SK-N-SH treated with all-trans-retinoic acid at 6 μM for 48 hours (cell line): Measurements from ENCODE around the gene AACS.

Source experiments
- ATAC-seq: fragments of 200-7000 bp; cut with Tn5 transposase; 3 replicates; pipeline ENCODE4 v1.9.1; 2020; ENCODE audit warnings: mild to moderate bottlenecking, moderate library complexity
- ARNTL ChIP-seq: fragments of 450-650 bp; formaldehyde crosslinking; IDR thresholded peaks from 2 replicates; pipeline ENCODE4 v1.5.0; 2020; ENCODE audit warnings: low read depth, mild to moderate bottlenecking, moderate library complexity, borderline replicate concordance
- BACH2 ChIP-seq: fragments of 250-450 bp; sonication (Bioruptor Pico); IDR thresholded peaks from 2 replicates; pipeline ENCODE4 v1.9.0; 2021; ENCODE audit warnings: mild to moderate bottlenecking, borderline replicate concordance
- CSDC2 ChIP-seq: fragments of 250-450 bp; sonication (Bioruptor Pico); IDR thresholded peaks from 2 replicates; pipeline ENCODE4 v1.5.0; 2020; ENCODE audit warnings: mild to moderate bottlenecking, moderate library complexity
- ESRRG ChIP-seq: fragments of 250-450 bp; sonication (Bioruptor Pico); IDR thresholded peaks from 2 replicates; pipeline ENCODE4 v1.6.1; 2021; ENCODE audit warnings: mild to moderate bottlenecking
- GLIS3 ChIP-seq: fragments of 250-450 bp; sonication (Bioruptor Pico); IDR thresholded peaks from 2 replicates; pipeline ENCODE4 v1.5.0; 2020; ENCODE audit warnings: mild to moderate bottlenecking, moderate library complexity
- ISL1 ChIP-seq: fragments of 250-450 bp; sonication (Bioruptor Pico); IDR thresholded peaks from 2 replicates; pipeline ENCODE4 v2.1.2; 2022; ENCODE audit warnings: mild to moderate bottlenecking, moderate library complexity
- OSR1 ChIP-seq: fragments of 250-450 bp; sonication (Bioruptor Pico); IDR thresholded peaks from 2 replicates; pipeline ENCODE4 v1.8.0; 2022; ENCODE audit warnings: moderate library complexity, mild to moderate bottlenecking, inconsistent platforms
- PATZ1 ChIP-seq: fragments of 250-450 bp; sonication (Bioruptor Pico); IDR thresholded peaks from 2 replicates; pipeline ENCODE4 v1.8.0; 2020; ENCODE audit warnings: mild to moderate bottlenecking, moderate library complexity, borderline replicate concordance
- POU6F1 ChIP-seq: fragments of 250-450 bp; sonication (Bioruptor Pico); IDR thresholded peaks from 2 replicates; pipeline ENCODE4 v1.8.0; 2021; ENCODE audit warnings: low read depth, mild to moderate bottlenecking, moderate library complexity, borderline replicate concordance
- SNAI2 ChIP-seq: fragments of 250-450 bp; sonication (Bioruptor Pico); IDR thresholded peaks from 2 replicates; pipeline ENCODE4 v1.5.0; 2020; ENCODE audit warnings: mild to moderate bottlenecking, moderate library complexity
- TOX ChIP-seq: fragments of 250-450 bp; sonication (Bioruptor Pico); IDR thresholded peaks from 2 replicates; pipeline ENCODE4 v1.8.0; 2021; ENCODE audit warnings: mild to moderate bottlenecking, moderate library complexity, borderline replicate concordance
- ZC3H10 ChIP-seq: fragments of 250-450 bp; sonication (Bioruptor Pico); IDR thresholded peaks from 2 replicates; pipeline ENCODE4 v1.5.1; 2021; ENCODE audit warnings: mild to moderate bottlenecking, moderate library complexity
- ZFP30 ChIP-seq: fragments of 450-650 bp; formaldehyde crosslinking; IDR thresholded peaks from 2 replicates; pipeline ENCODE4 v1.5.0; 2022; ENCODE audit warnings: mild to moderate bottlenecking, moderate library complexity
- ZNF565 ChIP-seq: fragments of 450-650 bp; formaldehyde crosslinking; conservative IDR thresholded peaks from 2 replicates; pipeline ENCODE4 v1.5.0; 2020; ENCODE audit warnings: low read depth, mild to moderate bottlenecking, moderate library complexity
- ZNF70 ChIP-seq: fragments of 450-650 bp; formaldehyde crosslinking; IDR thresholded peaks from 2 replicates; pipeline ENCODE4 v1.5.0; 2020; ENCODE audit warnings: mild to moderate bottlenecking, moderate library complexity
- ZNF8 ChIP-seq: fragments of 450-650 bp; formaldehyde crosslinking; IDR thresholded peaks from 2 replicates; pipeline ENCODE4 v1.5.0; 2020; ENCODE audit warnings: mild to moderate bottlenecking, moderate library complexity
- TF ChIP-seq, protein P1 (sequence below): fragments of 250-450 bp; sonication (Bioruptor Pico); IDR thresholded peaks from 2 replicates; pipeline ENCODE4 v1.5.0; 2020; ENCODE audit warnings: mild to moderate bottlenecking, moderate library complexity
- TF ChIP-seq, protein P2 (sequence below): fragments of 250-450 bp; sonication (Bioruptor Pico); IDR thresholded peaks from 2 replicates; pipeline ENCODE4 v1.5.1; 2021; ENCODE audit warnings: mild to moderate bottlenecking, moderate library complexity
- TF ChIP-seq, protein P3 (sequence below): fragments of 250-450 bp; sonication (Bioruptor Pico); IDR thresholded peaks from 2 replicates; pipeline ENCODE4 v1.5.1; 2020; ENCODE audit warnings: low read depth, mild to moderate bottlenecking, moderate library complexity

AACS gene

GRCh38 chr12:125191361-125192087 lies 126.3 kb downstream of the AACS start:
- no peak for TF ChIP-seq SNAI2 (CRISPR knock-in tag)
- TF ChIP-seq OSR1 (CRISPR knock-in tag): no peak
- TF ChIP-seq ZFP30 (CRISPR knock-in tag): no peak
- no peak for ATAC-seq

GRCh38 chr12:125192690-125193221 lies 127.5 kb downstream of the AACS start:
- ATAC-seq: no peak
- TF ChIP-seq, protein P1, sequence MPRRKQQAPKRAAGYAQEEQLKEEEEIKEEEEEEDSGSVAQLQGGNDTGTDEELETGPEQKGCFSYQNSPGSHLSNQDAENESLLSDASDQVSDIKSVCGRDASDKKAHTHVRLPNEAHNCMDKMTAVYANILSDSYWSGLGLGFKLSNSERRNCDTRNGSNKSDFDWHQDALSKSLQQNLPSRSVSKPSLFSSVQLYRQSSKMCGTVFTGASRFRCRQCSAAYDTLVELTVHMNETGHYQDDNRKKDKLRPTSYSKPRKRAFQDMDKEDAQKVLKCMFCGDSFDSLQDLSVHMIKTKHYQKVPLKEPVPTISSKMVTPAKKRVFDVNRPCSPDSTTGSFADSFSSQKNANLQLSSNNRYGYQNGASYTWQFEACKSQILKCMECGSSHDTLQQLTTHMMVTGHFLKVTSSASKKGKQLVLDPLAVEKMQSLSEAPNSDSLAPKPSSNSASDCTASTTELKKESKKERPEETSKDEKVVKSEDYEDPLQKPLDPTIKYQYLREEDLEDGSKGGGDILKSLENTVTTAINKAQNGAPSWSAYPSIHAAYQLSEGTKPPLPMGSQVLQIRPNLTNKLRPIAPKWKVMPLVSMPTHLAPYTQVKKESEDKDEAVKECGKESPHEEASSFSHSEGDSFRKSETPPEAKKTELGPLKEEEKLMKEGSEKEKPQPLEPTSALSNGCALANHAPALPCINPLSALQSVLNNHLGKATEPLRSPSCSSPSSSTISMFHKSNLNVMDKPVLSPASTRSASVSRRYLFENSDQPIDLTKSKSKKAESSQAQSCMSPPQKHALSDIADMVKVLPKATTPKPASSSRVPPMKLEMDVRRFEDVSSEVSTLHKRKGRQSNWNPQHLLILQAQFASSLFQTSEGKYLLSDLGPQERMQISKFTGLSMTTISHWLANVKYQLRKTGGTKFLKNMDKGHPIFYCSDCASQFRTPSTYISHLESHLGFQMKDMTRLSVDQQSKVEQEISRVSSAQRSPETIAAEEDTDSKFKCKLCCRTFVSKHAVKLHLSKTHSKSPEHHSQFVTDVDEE: no peak
- TF ChIP-seq, protein P2, sequence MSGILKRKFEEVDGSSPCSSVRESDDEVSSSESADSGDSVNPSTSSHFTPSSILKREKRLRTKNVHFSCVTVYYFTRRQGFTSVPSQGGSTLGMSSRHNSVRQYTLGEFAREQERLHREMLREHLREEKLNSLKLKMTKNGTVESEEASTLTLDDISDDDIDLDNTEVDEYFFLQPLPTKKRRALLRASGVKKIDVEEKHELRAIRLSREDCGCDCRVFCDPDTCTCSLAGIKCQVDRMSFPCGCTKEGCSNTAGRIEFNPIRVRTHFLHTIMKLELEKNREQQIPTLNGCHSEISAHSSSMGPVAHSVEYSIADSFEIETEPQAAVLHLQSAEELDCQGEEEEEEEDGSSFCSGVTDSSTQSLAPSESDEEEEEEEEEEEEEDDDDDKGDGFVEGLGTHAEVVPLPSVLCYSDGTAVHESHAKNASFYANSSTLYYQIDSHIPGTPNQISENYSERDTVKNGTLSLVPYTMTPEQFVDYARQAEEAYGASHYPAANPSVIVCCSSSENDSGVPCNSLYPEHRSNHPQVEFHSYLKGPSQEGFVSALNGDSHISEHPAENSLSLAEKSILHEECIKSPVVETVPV (CRISPR knock-in tag): no peak
- TF ChIP-seq TOX (no peak), ISL1 (CRISPR knock-in tag) (no peak), ARNTL (CRISPR knock-in tag) (no peak), ZNF70 (no peak), ZNF565 (CRISPR knock-in tag) (no peak), CSDC2 (CRISPR knock-in tag) (no peak), ESRRG (CRISPR knock-in tag) (no peak), OSR1 (CRISPR knock-in tag) (no peak), SNAI2 (CRISPR knock-in tag) (no peak), ZFP30 (CRISPR knock-in tag) (no peak), ZC3H10 (no peak), ZNF8 (no peak), GLIS3 (CRISPR knock-in tag) (no peak), POU6F1 (no peak), BACH2 (CRISPR knock-in tag) (no peak), PATZ1 (CRISPR knock-in tag) (no peak)
- TF ChIP-seq, protein P3, sequence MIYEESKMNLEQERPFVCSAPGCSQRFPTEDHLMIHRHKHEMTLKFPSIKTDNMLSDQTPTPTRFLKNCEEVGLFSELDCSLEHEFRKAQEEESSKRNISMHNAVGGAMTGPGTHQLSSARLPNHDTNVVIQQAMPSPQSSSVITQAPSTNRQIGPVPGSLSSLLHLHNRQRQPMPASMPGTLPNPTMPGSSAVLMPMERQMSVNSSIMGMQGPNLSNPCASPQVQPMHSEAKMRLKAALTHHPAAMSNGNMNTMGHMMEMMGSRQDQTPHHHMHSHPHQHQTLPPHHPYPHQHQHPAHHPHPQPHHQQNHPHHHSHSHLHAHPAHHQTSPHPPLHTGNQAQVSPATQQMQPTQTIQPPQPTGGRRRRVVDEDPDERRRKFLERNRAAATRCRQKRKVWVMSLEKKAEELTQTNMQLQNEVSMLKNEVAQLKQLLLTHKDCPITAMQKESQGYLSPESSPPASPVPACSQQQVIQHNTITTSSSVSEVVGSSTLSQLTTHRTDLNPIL (CRISPR knock-in tag): no peak
